Gastroesophageal sphincter (tissue), 4 donors: Measurements from ENCODE around the gene BBS1. TPM values are rescaled to one million over a fixed set of nuclear protein-coding genes. Genes with fewer than 3 reads are reported as not detected.
A peak's percentile ranks its signal among the peaks of the same experiment; 100 is the strongest.
"Not testable (repeated sequence)": the region's sequence is repeated elsewhere in the genome, so short reads cannot be mapped to it uniquely, and the experiment has no call there.

ENCODE experiments used
- ATAC-seq: fragments of 150-250 bp; one replicate; pipeline ENCODE4 v1.9.1; 2016; ENCODE audit warnings: mild to moderate bottlenecking, moderate library complexity
- H3K27ac ChIP-seq, 4 donors: fragments of 200-600 bp; sonication (generic) in 3 of 4; 1 replicate in 3 of 4; 2 replicates in 1 of 4; pipeline ENCODE4 v1.5.1; 2016 to 2019
- H3K27me3 ChIP-seq: fragments of 200-600 bp; sonication (generic); one replicate; pipeline ENCODE4 v1.5.1; 2019
- H3K36me3 ChIP-seq, 2 donors: fragments of 200-600 bp; sonication (generic); one replicate each; pipeline ENCODE4 v1.5.1; 2019; ENCODE audit warnings: control low read depth in 1 of 2
- H3K4me1 ChIP-seq, 3 donors: fragments of 200-600 bp; sonication (generic); 1 replicate in 2 of 3; 2 replicates in 1 of 3; pipeline ENCODE4 v1.5.1; 2016 to 2019; ENCODE audit warnings: control low read depth in 2 of 3
- H3K4me3 ChIP-seq, 2 donors: fragments of 200-600 bp; sonication (generic); one replicate each; pipeline ENCODE4 v1.5.1; 2019; ENCODE audit warnings: mild to moderate bottlenecking in 1 of 2, moderate library complexity in 1 of 2
- H3K9me3 ChIP-seq, 3 donors: fragments of 200-600 bp; sonication (generic); one replicate each; pipeline ENCODE4 v1.5.1; 2017 to 2019; ENCODE audit warnings: control low read depth in 2 of 3
- CTCF ChIP-seq, 4 experiments: fragments of 200-600 bp in 2 of 4; fragments of 450-650 bp in 2 of 4; sonication (generic) in 1 of 4; IDR thresholded peaks; one replicate each; pipeline ENCODE4 v1.5.1; 2017 to 2019; ENCODE audit warnings: antibody characterized with exemption in 4 of 4, mild to moderate bottlenecking in 2 of 4, moderate library complexity in 2 of 4
- EP300 ChIP-seq: sonication (generic); formaldehyde crosslinking; IDR thresholded peaks from one replicate; pipeline ENCODE4 v1.6.1; 2017; ENCODE audit warnings: antibody characterized with exemption, mild to moderate bottlenecking
- POLR2A ChIP-seq, 2 donors: fragments of 450-650 bp; IDR thresholded peaks; one replicate each; pipeline ENCODE4 v1.6.1; 2017; ENCODE audit warnings: antibody characterized with exemption in 2 of 2, mild to moderate bottlenecking in 2 of 2, moderate library complexity in 1 of 2
- POLR2AphosphoS5 ChIP-seq: sonication (generic); formaldehyde crosslinking; IDR thresholded peaks from one replicate; pipeline ENCODE4 v1.6.1; 2017; ENCODE audit warnings: antibody characterized with exemption
- WGBS, 2 donors: methylation state at CpG; one replicate each; pipeline ENCODE4 v1.1.5; 2018; ENCODE audit warnings: low coverage in 1 of 2; 5-methylcytosine and 5-hydroxymethylcytosine counted together
- total RNA-seq, 4 donors: library from RNA; depleted of rRNA; stranded (reverse); fragments of >200 nt; gene quantifications; one replicate each; pipeline ENCODE4 v1.1.0, GENCODE V29; 2016

BBS1 gene
- total RNA-seq, 4 donors from 2014 or later: 49.2 to 95.1 (median 82.9) TPM

- no peaks in the 10 kb centered on the region for H3K36me3 ChIP-seq
- no peak for TF ChIP-seq POLR2A (IDR thresholded peaks at IDR 0.05)
- TF ChIP-seq POLR2AphosphoS5: peak; percentile 22
- no peak for TF ChIP-seq EP300
- peak; percentile 79 to 93 (median 90) for TF ChIP-seq CTCF (IDR thresholded peaks at IDR 0.05)
- WGBS, 2 donors: 11 to 33% methylated on average over 12 to 21 of the region's 25 CpGs
- ATAC-seq: peak; percentile 89
- H3K27me3 ChIP-seq: peaks cover 3% of the 10 kb centered on the region
- H3K4me3 ChIP-seq: no peak overlapping the region
- peaks cover 0 to 8% (median 0%) of the 10 kb centered on the region in 3 donors for H3K4me1 ChIP-seq
- peaks cover 0 to 11% (median 0%) of the 10 kb centered on the region in 3 donors for H3K9me3 ChIP-seq
- no peak overlapping the region for H3K27ac ChIP-seq
These were observed 68.7 kb downstream of the BBS1 start for GRCh38 chr11:66579017-66579606.

DNA sequence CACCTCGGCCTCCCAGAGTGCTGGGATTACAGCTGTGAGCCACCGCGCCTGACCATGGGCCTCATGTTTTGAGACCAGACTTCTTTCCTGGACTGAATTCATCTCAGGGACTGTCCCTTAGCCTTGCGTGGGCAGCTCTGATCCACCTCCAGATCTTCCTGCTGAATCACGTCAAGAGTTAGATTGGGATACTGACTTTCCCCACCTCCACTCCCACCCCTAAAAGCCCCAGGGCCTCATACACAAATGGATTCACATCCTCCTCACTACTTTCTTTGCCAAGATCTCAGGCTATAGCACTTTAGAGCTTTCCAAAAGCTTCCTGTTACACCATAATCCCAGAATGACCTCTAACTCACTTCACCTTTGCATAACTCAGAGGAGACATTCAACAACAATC is 70.4 kb downstream of the BBS1 start:
- Histone ChIP-seq H3K36me3 (no peaks in the 10 kb centered on the region), H3K27ac (no peak overlapping the region), H3K9me3 (peaks cover 0 to 11% (median 0%) of the 10 kb centered on the region in 3 donors), H3K4me1 (peaks cover 0 to 8% (median 0%) of the 10 kb centered on the region in 3 donors), H3K4me3 (no peak overlapping the region), H3K27me3 (no peaks in the 10 kb centered on the region)
- ATAC-seq: no peak
- no peak for TF ChIP-seq POLR2AphosphoS5
- TF ChIP-seq EP300: no peak
- TF ChIP-seq CTCF (IDR thresholded peaks at IDR 0.05): no peak
- TF ChIP-seq POLR2A (IDR thresholded peaks at IDR 0.05): no peak
- WGBS, 2 donors: 44 to 60% methylated on average over 2 to 3 of the region's 5 CpGs

DNA sequence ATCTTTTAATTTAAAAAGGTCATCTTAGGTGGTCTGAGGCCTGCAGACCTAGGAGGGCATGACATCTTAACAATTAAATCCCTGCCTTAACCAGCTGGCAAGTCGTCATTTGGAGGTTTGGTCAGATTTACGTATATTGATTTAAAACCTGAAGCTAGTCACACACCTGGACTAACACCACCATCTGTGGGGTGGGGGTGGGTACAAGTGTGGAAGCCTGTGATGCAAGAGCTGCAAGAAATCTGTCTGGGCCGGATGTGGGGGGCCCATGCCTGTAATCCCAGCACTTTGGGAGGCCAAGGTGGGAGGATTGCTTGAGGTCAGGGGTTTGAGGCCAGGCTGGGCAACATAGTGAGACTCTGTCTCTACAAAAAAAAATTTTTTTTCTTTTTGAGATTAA is 70.8 kb downstream of the BBS1 start:
- H3K36me3 ChIP-seq: no peaks in the 10 kb centered on the region
- no peaks in the 10 kb centered on the region for H3K27me3 ChIP-seq
- no peak overlapping the region for H3K27ac ChIP-seq
- 82 to 86% methylated on average over 3 of the region's 3 CpGs for WGBS, 2 donors
- TF ChIP-seq EP300 (no peak), CTCF (IDR thresholded peaks at IDR 0.05) (no peak), POLR2AphosphoS5 (no peak), POLR2A (IDR thresholded peaks at IDR 0.05) (no peak)
- peaks cover 0 to 8% (median 0%) of the 10 kb centered on the region in 3 donors for H3K4me1 ChIP-seq
- H3K9me3 ChIP-seq: peaks cover 0 to 11% (median 0%) of the 10 kb centered on the region in 3 donors
- H3K4me3 ChIP-seq: no peak overlapping the region
- ATAC-seq: no peak

DNA sequence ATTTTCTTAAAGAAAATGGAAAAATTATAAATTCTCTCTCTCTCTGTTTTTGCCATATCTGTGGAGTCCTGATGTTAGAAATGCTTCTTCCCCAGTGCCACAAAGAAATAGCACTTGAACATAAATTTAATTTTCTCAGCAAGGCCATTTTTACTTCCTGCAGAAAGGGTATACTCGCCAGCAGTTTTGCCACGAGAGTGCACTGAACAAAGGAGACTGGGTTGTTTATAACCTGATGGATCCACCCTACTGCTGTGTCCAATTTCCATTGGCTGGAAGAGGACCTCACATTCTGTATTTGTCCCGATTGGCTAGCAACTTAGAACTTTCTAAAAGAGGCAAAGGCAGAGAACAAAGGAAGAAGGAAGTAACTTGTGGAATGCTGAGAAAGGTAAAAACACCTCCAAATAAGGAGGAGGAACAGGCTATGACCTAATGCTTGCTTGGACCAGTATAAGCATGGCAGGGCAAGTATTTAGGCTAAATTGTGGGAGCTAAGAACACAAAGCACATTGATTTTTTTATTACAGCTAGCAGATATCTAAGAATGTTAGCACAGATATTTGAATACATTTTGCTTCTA is 72.2 kb downstream of the BBS1 start:
- not testable (repeated sequence) for H3K36me3 ChIP-seq, H3K27me3 ChIP-seq, H3K4me1 ChIP-seq, H3K27ac ChIP-seq, H3K4me3 ChIP-seq, ATAC-seq
- WGBS, 2 donors: 83 to 94% methylated on average over 2 to 3 of the region's 3 CpGs
- H3K9me3 ChIP-seq: peaks cover 0 to 11% (median 0%) of the 10 kb centered on the region in 3 donors

Other genes with a start within 250 kb of the BBS1 start
- 100 to 1,000 TPM in 3 of 4 donors, 10 to 100 TPM in 1; 99.3 to 162 (median 115) TPM for gene RAB1B, start 242.0 kb upstream of the BBS1 start, total RNA-seq
- gene CNIH2, start 232.5 kb upstream of the BBS1 start, total RNA-seq: 1 to 10 TPM in 1 of 4 donors, not detected in 3; 1.1 TPM
- gene YIF1A, start 221.5 kb upstream of the BBS1 start, total RNA-seq: 10 to 100 TPM; 39.4 to 79.3 (median 64.5) TPM
- gene TMEM151A, start 218.7 kb upstream of the BBS1 start, total RNA-seq: under 1 TPM in 1 of 4 donors, not detected in 3; 0.66 TPM
- 10 to 100 TPM; 23.1 to 68.2 (median 27.0) TPM for gene CD248, start 193.6 kb upstream of the BBS1 start, total RNA-seq
- 1 to 10 TPM; 3.8 to 9.3 (median 4.7) TPM for gene RIN1, start 174.2 kb upstream of the BBS1 start, total RNA-seq
- gene BRMS1, start 165.5 kb upstream of the BBS1 start, total RNA-seq: 10 to 100 TPM; 26.6 to 44.2 (median 35.5) TPM
- gene B4GAT1, start 163.0 kb upstream of the BBS1 start, total RNA-seq: 10 to 100 TPM; 39.7 to 62.0 (median 47.6) TPM
- gene SLC29A2, start 138.9 kb upstream of the BBS1 start, total RNA-seq: 1 to 10 TPM in 2 of 4 donors, under 1 TPM in 2; 0.27 to 3.2 (median 1.2) TPM
- gene NPAS4, start 89.6 kb upstream of the BBS1 start, total RNA-seq: 1 to 10 TPM in 1 of 4 donors, under 1 TPM in 2, not detected in 1; 0.27 to 2.6 (median 0.93) TPM
- gene MRPL11, start 71.8 kb upstream of the BBS1 start, total RNA-seq: 10 to 100 TPM; 36.3 to 48.1 (median 45.6) TPM
- 10 to 100 TPM; 20.5 to 43.9 (median 29.9) TPM for gene PELI3, start 43.7 kb upstream of the BBS1 start, total RNA-seq
- 10 to 100 TPM; 11.5 to 35.3 (median 22.4) TPM for gene DPP3, start 30.2 kb upstream of the BBS1 start, total RNA-seq
- gene ZDHHC24, start 35.4 kb downstream of the BBS1 start, total RNA-seq: 10 to 100 TPM in 2 of 4 donors, 1 to 10 TPM in 2; 5.9 to 12.1 (median 10.4) TPM
- not detected for gene ACTN3, start 36.3 kb downstream of the BBS1 start, total RNA-seq
- gene CTSF, start 58.0 kb downstream of the BBS1 start, total RNA-seq: 100 to 1,000 TPM in 1 of 4 donors, 10 to 100 TPM in 3; 65.1 to 114 (median 88.4) TPM
- gene CCDC87, start 82.4 kb downstream of the BBS1 start, total RNA-seq: 1 to 10 TPM in 3 of 4 donors, under 1 TPM in 1; 0.27 to 1.2 (median 1.1) TPM
- 10 to 100 TPM; 28.1 to 41.7 (median 33.9) TPM for gene CCS, start 82.5 kb downstream of the BBS1 start, total RNA-seq
- gene RBM14, start 106.0 kb downstream of the BBS1 start, total RNA-seq: 10 to 100 TPM; 25.6 to 66.6 (median 42.5) TPM
- gene RBM4, start 128.1 kb downstream of the BBS1 start, total RNA-seq: 100 to 1,000 TPM in 3 of 4 donors, 10 to 100 TPM in 1; 98.2 to 114 (median 102) TPM
- 10 to 100 TPM; 10.7 to 28.2 (median 12.3) TPM for gene RBM4B, start 167.3 kb downstream of the BBS1 start, total RNA-seq
- 10 to 100 TPM in 1 of 4 donors, 1 to 10 TPM in 3; 1.8 to 19.5 (median 5.6) TPM for gene SPTBN2, start 218.6 kb downstream of the BBS1 start, total RNA-seq